Measurements from ENCODE around the gene ZNF570.

DNA sequence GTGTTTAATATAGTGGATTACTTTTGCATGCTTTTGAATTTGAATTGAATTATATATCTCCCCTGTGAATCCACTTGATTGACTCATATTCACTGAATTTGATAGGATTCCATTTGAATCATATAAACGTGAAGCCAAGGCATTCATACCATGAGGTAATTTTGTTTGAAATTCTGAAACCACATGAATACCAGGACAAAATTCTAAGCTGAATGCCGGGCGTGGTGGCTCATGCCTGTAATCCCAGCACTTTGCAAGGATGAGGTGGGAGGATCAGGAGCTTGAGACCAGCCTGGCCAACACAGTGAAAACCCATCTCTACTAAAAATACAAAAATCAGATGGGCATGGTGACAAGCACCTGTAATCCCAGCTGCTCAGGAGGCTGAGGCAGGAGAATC lies 42.0 kb downstream of the ZNF570 start:
- TF ChIP-seq CTCF (IDR thresholded peaks at IDR 0.05) (no peak), POLR2A (IDR thresholded peaks at IDR 0.05) (no peak), POLR2AphosphoS5 (IDR thresholded peaks at IDR 0.05) (no peak), EP300 (IDR thresholded peaks at IDR 0.05) (no peak)
